ENCODE results near the gene CAMSAP1. TPM values are rescaled to one million over a fixed set of nuclear protein-coding genes. Genes with fewer than 3 reads are reported as not detected.

The CAMSAP1 gene
- total RNA-seq, 1 donor from 2014 or later, result 34.8 TPM

DNA sequence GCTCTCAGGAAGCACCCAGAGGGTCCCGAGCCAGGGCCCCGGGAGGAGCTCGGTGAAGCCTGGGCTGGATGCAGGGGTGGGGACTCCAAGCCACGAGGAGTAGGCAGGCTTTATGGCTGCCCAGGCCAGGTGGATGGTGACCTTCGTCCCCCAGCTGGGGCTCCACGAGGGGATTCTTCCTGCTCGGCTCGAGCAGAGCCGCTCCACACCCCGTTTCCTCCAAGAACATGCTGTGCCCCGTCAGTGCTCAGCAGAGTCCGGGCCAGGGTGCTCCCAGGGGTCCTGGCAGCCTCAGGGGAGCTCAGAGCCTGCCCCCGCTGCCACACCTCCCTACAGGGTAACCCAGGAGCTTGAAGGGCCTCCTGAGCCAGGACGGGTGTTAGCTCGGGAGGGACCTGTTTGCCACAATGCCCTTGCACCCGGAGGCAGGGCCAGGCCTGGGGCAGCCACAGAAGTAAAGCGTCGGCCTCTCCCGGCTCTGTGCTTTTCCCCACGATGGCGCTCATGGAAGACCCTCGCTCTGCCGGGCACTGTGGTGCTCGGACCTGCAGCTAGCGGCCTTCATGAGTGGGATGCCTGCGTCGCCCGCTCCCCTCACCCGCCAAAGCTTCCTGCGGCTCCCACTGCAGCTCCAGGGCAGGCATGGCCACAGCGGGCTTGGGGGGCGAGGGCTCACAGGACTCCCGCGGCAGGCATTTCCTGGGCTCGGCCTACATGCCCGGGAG is 118.6 kb downstream of the CAMSAP1 start:
- Mint-ChIP-seq H3K27ac (ENCODE audit: unreplicated experiment) (no peak overlapping the region), H3K9me3 (ENCODE audit: unreplicated experiment) (no peaks in the 10 kb centered on the region)
- H3K27ac ChIP-seq (ENCODE audit: low read depth, low read length), result no peak overlapping the region

GRCh38 chr9:135787776-135788575 is 119.4 kb downstream of the CAMSAP1 start:
- Mint-ChIP-seq H3K27me3 (ENCODE audit: low read depth, unreplicated experiment) (peaks cover 17% of the 10 kb centered on the region), H3K9me3 (ENCODE audit: unreplicated experiment) (no peaks in the 10 kb centered on the region), H3K36me3 (ENCODE audit: low read depth, unreplicated experiment) (no peaks in the 10 kb centered on the region), H3K4me3 (ENCODE audit: unreplicated experiment) (no peak overlapping the region), H3K27ac (ENCODE audit: unreplicated experiment) (no peak overlapping the region), H3K4me1 (ENCODE audit: low read depth, unreplicated experiment) (no peaks in the 10 kb centered on the region)
- Histone ChIP-seq H3K36me3 (ENCODE audit: insufficient read depth, low read length) (no peaks in the 10 kb centered on the region), H3K4me3 (ENCODE audit: insufficient read depth, low read depth, low read length) (no peak overlapping the region), H3K27me3 (ENCODE audit: insufficient read depth, low read length) (no peaks in the 10 kb centered on the region), H3K79me2 (ENCODE audit: insufficient read depth, low read length) (no peaks in the 10 kb centered on the region), H3K9ac (ENCODE audit: low read length) (no peak overlapping the region), H4K20me1 (ENCODE audit: insufficient read depth, low read length) (no peaks in the 10 kb centered on the region), H3K27ac (ENCODE audit: low read depth, low read length) (no peak overlapping the region), H3K4me1 (ENCODE audit: insufficient read depth, low read length) (no peaks in the 10 kb centered on the region), H2AFZ (ENCODE audit: low read depth, low read length) (no peak overlapping the region), H3K4me2 (ENCODE audit: low read length) (no peak overlapping the region), H3K9me3 (ENCODE audit: insufficient read depth, low read depth, low read length) (no peaks in the 10 kb centered on the region)
- TF ChIP-seq, protein P1, sequence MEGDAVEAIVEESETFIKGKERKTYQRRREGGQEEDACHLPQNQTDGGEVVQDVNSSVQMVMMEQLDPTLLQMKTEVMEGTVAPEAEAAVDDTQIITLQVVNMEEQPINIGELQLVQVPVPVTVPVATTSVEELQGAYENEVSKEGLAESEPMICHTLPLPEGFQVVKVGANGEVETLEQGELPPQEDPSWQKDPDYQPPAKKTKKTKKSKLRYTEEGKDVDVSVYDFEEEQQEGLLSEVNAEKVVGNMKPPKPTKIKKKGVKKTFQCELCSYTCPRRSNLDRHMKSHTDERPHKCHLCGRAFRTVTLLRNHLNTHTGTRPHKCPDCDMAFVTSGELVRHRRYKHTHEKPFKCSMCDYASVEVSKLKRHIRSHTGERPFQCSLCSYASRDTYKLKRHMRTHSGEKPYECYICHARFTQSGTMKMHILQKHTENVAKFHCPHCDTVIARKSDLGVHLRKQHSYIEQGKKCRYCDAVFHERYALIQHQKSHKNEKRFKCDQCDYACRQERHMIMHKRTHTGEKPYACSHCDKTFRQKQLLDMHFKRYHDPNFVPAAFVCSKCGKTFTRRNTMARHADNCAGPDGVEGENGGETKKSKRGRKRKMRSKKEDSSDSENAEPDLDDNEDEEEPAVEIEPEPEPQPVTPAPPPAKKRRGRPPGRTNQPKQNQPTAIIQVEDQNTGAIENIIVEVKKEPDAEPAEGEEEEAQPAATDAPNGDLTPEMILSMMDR (IDR thresholded peaks at IDR 0.05; ENCODE audit: insufficient read depth, low read depth, low read length), result no peak
- no peak for TF ChIP-seq EZH2 (IDR thresholded peaks at IDR 0.05; ENCODE audit: insufficient read depth, low read length)
- DNase-seq (ENCODE audit: low read depth), result no peak
- no peak for FAIRE-seq

More for the DNA sequence above, 118.6 kb downstream of the CAMSAP1 start:
- Histone ChIP-seq H3K36me3 (ENCODE audit: insufficient read depth, low read length) (no peaks in the 10 kb centered on the region), H3K9me3 (ENCODE audit: insufficient read depth, low read depth, low read length) (no peaks in the 10 kb centered on the region), H3K4me2 (ENCODE audit: low read length) (no peak overlapping the region), H3K79me2 (ENCODE audit: insufficient read depth, low read length) (no peaks in the 10 kb centered on the region), H3K27me3 (ENCODE audit: insufficient read depth, low read length) (no peaks in the 10 kb centered on the region), H4K20me1 (ENCODE audit: insufficient read depth, low read length) (no peaks in the 10 kb centered on the region), H3K4me1 (ENCODE audit: insufficient read depth, low read length) (no peaks in the 10 kb centered on the region), H3K9ac (ENCODE audit: low read length) (no peak overlapping the region), H2AFZ (ENCODE audit: low read depth, low read length) (no peak overlapping the region), H3K4me3 (ENCODE audit: insufficient read depth, low read depth, low read length) (no peak overlapping the region)
- TF ChIP-seq EZH2 (IDR thresholded peaks at IDR 0.05; ENCODE audit: insufficient read depth, low read length), result no peak
- TF ChIP-seq, protein P1 (IDR thresholded peaks at IDR 0.05; ENCODE audit: insufficient read depth, low read depth, low read length), result no peak
- FAIRE-seq, result no peak
- Mint-ChIP-seq H3K4me3 (ENCODE audit: unreplicated experiment) (no peak overlapping the region), H3K4me1 (ENCODE audit: low read depth, unreplicated experiment) (no peaks in the 10 kb centered on the region), H3K36me3 (ENCODE audit: low read depth, unreplicated experiment) (no peaks in the 10 kb centered on the region), H3K27me3 (ENCODE audit: low read depth, unreplicated experiment) (peaks cover 10% of the 10 kb centered on the region)
- DNase-seq (ENCODE audit: low read depth), result no peak
